ENCODE measurements around the gene CHERP.

DNA sequence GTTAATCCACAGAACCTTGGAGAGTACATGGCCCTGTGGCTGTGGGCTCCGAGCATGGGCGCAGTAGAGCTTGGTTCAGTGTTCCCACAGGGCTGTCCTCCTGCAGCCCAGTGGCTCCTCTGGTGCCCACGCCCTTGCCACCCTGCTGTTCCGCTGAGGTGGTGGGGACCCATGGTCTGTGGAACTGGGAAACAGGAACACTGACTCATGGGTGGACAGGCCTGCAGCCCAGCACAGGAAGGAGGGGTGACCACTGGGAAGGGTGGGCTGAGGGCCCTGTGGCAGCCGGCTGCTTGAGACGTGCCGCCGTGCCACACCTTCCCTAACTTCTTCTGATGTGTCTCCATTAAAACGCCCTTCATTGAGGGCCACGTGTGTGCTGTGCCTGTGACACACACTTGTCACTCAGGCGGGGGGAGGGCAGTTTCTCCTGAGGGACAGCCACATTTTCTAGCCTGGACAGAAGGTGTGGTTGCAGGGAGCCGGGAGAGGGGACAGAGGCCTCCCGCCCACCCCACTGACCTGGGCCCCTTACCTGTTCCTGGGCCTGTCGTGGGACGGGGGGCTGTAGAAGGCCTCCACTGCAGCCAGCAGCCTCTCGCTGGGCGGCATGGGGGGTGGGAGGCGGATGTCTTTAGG lies 21.1 kb downstream of the CHERP start:
- TF ChIP-seq, protein P1, sequence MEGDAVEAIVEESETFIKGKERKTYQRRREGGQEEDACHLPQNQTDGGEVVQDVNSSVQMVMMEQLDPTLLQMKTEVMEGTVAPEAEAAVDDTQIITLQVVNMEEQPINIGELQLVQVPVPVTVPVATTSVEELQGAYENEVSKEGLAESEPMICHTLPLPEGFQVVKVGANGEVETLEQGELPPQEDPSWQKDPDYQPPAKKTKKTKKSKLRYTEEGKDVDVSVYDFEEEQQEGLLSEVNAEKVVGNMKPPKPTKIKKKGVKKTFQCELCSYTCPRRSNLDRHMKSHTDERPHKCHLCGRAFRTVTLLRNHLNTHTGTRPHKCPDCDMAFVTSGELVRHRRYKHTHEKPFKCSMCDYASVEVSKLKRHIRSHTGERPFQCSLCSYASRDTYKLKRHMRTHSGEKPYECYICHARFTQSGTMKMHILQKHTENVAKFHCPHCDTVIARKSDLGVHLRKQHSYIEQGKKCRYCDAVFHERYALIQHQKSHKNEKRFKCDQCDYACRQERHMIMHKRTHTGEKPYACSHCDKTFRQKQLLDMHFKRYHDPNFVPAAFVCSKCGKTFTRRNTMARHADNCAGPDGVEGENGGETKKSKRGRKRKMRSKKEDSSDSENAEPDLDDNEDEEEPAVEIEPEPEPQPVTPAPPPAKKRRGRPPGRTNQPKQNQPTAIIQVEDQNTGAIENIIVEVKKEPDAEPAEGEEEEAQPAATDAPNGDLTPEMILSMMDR (IDR thresholded peaks at IDR 0.05) = no peak
- no peak for TF ChIP-seq EP300 (IDR thresholded peaks at IDR 0.05)

All from upper lobe of left lung (tissue), 4 donors.